Neural progenitor cell (in vitro differentiated cells): ENCODE data around the gene CTSK.

Source experiments
- CTCF ChIP-seq: fragments of 200-600 bp; sonication (generic); IDR thresholded peaks from 2 replicates; pipeline ENCODE4 v1.5.1; 2017; ENCODE audit warnings: antibody characterized with exemption, mild to moderate bottlenecking
- EZH2 ChIP-seq: fragments of 200-600 bp; sonication (generic); IDR thresholded peaks from 2 replicates; pipeline ENCODE4 v1.6.1; 2017; ENCODE audit warnings: antibody characterized with exemption, mild to moderate bottlenecking, moderate library complexity

- TF ChIP-seq CTCF, result no peak
- no peak for TF ChIP-seq EZH2
These were observed 42.6 kb downstream of the CTSK start, which contains the start of gene CTSS for GRCh38 chr1:150765296-150765976.
